ENCODE results near the gene GFRA1. TPM values are rescaled to one million over a fixed set of nuclear protein-coding genes. Genes with fewer than 3 reads are reported as not detected.

GFRA1 gene, protein sequence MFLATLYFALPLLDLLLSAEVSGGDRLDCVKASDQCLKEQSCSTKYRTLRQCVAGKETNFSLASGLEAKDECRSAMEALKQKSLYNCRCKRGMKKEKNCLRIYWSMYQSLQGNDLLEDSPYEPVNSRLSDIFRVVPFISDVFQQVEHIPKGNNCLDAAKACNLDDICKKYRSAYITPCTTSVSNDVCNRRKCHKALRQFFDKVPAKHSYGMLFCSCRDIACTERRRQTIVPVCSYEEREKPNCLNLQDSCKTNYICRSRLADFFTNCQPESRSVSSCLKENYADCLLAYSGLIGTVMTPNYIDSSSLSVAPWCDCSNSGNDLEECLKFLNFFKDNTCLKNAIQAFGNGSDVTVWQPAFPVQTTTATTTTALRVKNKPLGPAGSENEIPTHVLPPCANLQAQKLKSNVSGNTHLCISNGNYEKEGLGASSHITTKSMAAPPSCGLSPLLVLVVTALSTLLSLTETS
- total RNA-seq (10 to 100 TPM in 2 of 9 donors, 1 to 10 TPM in 6, under 1 TPM in 1; 0.93 to 18.6 (median 1.5) TPM), polyA plus RNA-seq (1 to 10 TPM in 1 of 2 donors, under 1 TPM in 1; 0.76 to 1.2 TPM)
- long read RNA-seq, donor 1, partial matches to known transcripts = 0 of 1 reads
- long read RNA-seq, donor 1, other reads (novel, unspliced or antisense) = 1 of 1 reads
- long read RNA-seq, donor 2 = 0 reads
- long read RNA-seq, donor 3 = 0 reads

DNA sequence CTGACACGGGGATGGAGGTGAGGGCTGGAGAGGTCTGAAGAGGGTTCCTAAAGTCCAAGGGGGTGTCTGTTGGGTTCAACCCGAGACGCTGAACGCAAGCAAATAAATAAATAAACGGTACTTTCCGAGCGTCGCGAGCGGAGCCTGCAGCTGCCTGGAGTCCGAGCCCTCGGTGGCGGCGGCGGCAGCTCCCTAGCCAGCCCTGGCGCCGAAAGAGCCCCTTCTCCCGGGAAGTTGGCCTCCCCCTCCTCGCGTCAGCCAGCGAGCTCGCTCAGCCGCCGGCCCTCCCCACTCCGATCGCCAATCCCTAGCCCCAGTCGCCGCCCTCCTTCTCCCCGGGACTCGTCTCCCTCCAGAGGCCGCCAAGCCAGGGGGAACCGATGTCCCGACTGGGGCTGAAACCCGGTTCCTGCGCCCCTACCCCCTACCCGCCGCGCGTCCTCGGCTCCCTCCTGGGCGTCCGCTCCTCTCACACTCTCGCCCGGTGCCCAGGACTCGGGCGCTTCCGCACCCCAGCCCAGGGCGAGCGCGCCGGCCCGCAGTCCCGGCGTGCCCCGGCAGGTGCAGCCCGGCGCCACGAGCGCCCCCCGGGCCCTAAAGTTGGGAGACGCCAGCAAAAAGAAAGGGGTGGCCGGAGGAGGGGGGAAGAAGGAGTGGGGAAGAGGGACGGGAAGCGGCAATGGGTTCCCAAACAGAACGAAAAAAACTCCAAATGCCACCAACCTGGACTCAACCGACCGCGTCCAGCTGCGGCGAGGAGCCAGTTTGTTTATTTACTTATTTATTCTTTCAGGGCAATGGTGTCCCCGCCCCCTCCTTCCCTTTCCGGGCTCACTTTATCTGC lies at the start of gene GFRA1:
Gene GFRA1, minus strand, starts transcription at position 767 of the 844 bp plus-strand sequence. CDS start 1,177 bp downstream, outside the sequence.
- DNase-seq = peak in 2 of 5 donors; percentile 21 to 65

DNA sequence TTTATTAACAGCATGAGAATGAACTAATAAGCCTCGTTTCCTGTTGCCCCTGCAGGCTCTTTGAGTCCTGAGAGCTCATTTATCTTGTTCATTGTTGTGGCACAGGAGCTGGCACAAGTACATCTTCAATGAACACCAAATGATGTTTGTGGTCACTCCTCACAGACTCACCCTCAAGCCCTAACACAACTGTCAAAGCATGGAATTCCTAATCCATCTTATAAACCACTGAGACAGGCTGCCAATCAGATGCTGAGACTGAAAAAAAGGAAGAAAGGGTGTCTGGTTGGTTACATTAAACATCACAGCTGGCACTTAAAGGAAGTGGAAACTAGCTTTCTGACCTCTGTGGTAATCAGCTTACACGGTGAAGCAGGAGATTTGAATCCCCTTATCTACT lies 43.5 kb upstream of the GFRA1 start:
- intact Hi-C loops (cut with DNase I) = no loop called here
- ATAC-seq = no peak

More for the DNA sequence above, at the start of gene GFRA1:
- H3K36me3 ChIP-seq = no peaks in the 10 kb centered on the region
- TF ChIP-seq POLR2A (IDR thresholded peaks at IDR 0.05) (no peak), CTCF (IDR thresholded peaks at IDR 0.05) (no peak)
- WGBS, 4 donors = 1 to 2% (median 1%) methylated on average over 40 to 72 of the region's 72 CpGs
- peaks cover 13 to 81% (median 48%) of the 10 kb centered on the region in 9 donors for H3K27me3 ChIP-seq
- ATAC-seq = peak in 1 of 4 donors; percentile 43
- H3K4me3 ChIP-seq = peak within 1 kb of the TSS; percentile 32 to 63 (median 51)
- peak within 1 kb of the TSS in 3 of 12 donors; percentile 23 to 76 (median 28) for H3K27ac ChIP-seq
- intact Hi-C loops (cut with DNase I) = loop anchor here in 3 of 10 donors (5.0 to 10.0 kb wide), 3 partner anchors 228 to 440 kb away; no protein-coding TSS in a partner anchor
- peaks cover 0 to 41% (median 11%) of the 10 kb centered on the region in 12 donors for H3K4me1 ChIP-seq
- H3K9me3 ChIP-seq = no peaks in the 10 kb centered on the region

DNA sequence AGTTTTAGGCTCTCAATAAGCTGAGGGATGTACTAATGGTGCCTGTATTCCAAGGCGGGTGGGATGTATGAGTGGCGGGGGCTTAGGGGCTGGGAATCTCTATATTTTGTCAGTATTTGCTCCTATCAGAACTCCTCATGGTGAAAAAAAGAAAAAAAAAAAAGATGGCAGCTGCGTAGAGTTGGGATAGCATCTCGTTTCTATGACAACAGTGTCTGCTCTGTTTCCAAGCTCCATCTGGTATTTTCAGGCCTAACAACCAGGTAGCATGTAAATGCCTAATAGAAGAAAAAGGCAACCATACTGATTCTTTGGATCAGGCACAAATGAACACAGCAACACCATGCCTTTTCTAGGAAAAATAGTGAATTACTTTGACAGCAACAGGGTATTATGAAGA lies 39.5 kb upstream of the GFRA1 start:
- Histone ChIP-seq H3K27me3 (no peaks in the 10 kb centered on the region), H3K9me3 (no peaks in the 10 kb centered on the region), H3K4me1 (no peaks in the 10 kb centered on the region), H3K4me3 (no peak overlapping the region), H3K36me3 (no peaks in the 10 kb centered on the region), H3K27ac (no peak overlapping the region)
- DNase-seq (no peak), ATAC-seq (no peak)
- TF ChIP-seq POLR2A (IDR thresholded peaks at IDR 0.05) (no peak), CTCF (IDR thresholded peaks at IDR 0.05) (no peak)
- 79 to 90% (median 82%) methylated on average over 4 of the region's 4 CpGs for WGBS, 4 donors
- intact Hi-C loops (cut with DNase I) = no loop called here

More for the DNA sequence above, 43.5 kb upstream of the GFRA1 start:
- H3K27ac ChIP-seq = no peak overlapping the region
- TF ChIP-seq POLR2A (IDR thresholded peaks at IDR 0.05) (no peak), CTCF (IDR thresholded peaks at IDR 0.05) (no peak)
- H3K4me1 ChIP-seq = no peaks in the 10 kb centered on the region
- H3K27me3 ChIP-seq = peaks cover 0 to 3% (median 0%) of the 10 kb centered on the region in 9 donors
- H3K36me3 ChIP-seq = no peaks in the 10 kb centered on the region
- no peak for DNase-seq
- 17 to 27% (median 21%) methylated on average over 2 of the region's 2 CpGs for WGBS, 4 donors
- H3K9me3 ChIP-seq = no peaks in the 10 kb centered on the region
- H3K4me3 ChIP-seq = no peak overlapping the region
